K562 (cell line): ENCODE results near the gene RCC1. TPM values are rescaled to one million over a fixed set of nuclear protein-coding genes. Genes with fewer than 3 reads are reported as not detected.

ENCODE experiments used
- ATAC-seq: fragments of 200-7000 bp; cut with Tn5 transposase; 3 replicates; pipeline ENCODE4 v1.9.1; 2020; ENCODE audit warnings: moderate library complexity
- BruUV-seq: library from RNA; stranded (reverse); fragments of 400-500 nt; replicated peaks from 2 replicates; lab custom pipeline; 2021; lab: Mats Ljungman, UMichigan
- CTCF ChIA-PET: fragments of 300-600 bp; formaldehyde crosslinking; extraction: SDS; loops from one replicate; lab custom pipeline; 2021; ENCODE audit warnings: low intra/inter-chr PET ratio; lab: Yijun Ruan, JAX
- POLR2A ChIA-PET: fragments of 300-600, 350-650 bp; sonication (Branson Sonifier 250); formaldehyde crosslinking; extraction: SDS; loops from one replicate; lab custom pipeline; 2021; ENCODE audit warnings: antibody characterized with exemption, inconsistent platforms; lab: Yijun Ruan, JAX
- DNase-seq, 4 experiments: peaks; one replicate each; pipeline versions ENCODE4 v3.0.0 to v3.0.0-alpha.2; 2011 to 2018; ENCODE audit warnings: low spot score in 3 of 4, mixed read lengths in 3 of 4; ENCODE audit errors: extremely low read depth in 1 of 4
- FAIRE-seq: peaks from 2 replicates; lab custom pipeline; 2011; peaks lifted over from hg19 to GRCh38; lab: Jason Lieb, UNC
- H2AFZ ChIP-seq: 2 replicates; pipeline ENCODE4 v1.6.0; 2011; ENCODE audit warnings: low read depth, low read length, control low read depth, inconsistent platforms
- H3K27ac ChIP-seq: fragments of 200-600 bp; 3 replicates; pipeline ENCODE4 v1.8.0; 2011; ENCODE audit warnings: low read depth, mild to moderate bottlenecking, control low read depth, inconsistent platforms, low read length, moderate library complexity, mixed read lengths; ENCODE audit errors: extremely low read depth
- H3K27me3 ChIP-seq, 2 experiments: fragments of 300-600 bp in 1 of 2; 2 replicates in 1 of 2; 3 replicates in 1 of 2; pipeline versions ENCODE4 v1.6.0 to v1.8.0; 2011; ENCODE audit warnings: inconsistent platforms in 2 of 2, low read length in 2 of 2, mild to moderate bottlenecking in 1 of 2, mixed read lengths in 1 of 2, moderate library complexity in 1 of 2; ENCODE audit not compliant: control insufficient read depth in 2 of 2, insufficient read depth in 2 of 2
- H3K36me3 ChIP-seq: fragments of 300-600 bp; 3 replicates; pipeline ENCODE4 v1.8.0; 2011; ENCODE audit warnings: mild to moderate bottlenecking, low read length, inconsistent platforms; ENCODE audit not compliant: control insufficient read depth, insufficient read depth
- H3K4me1 ChIP-seq, 2 experiments: fragments of 200-600 bp in 1 of 2; replicated peaks in 1 of 2; 2 replicates in 1 of 2; 3 replicates in 1 of 2; pipeline versions ENCODE4 v1.5.1 to v1.8.0; 2011; ENCODE audit warnings: inconsistent platforms in 2 of 2, low read length in 2 of 2, mild to moderate bottlenecking in 1 of 2, mixed read lengths in 1 of 2, moderate library complexity in 1 of 2; ENCODE audit not compliant: control insufficient read depth in 2 of 2, insufficient read depth in 2 of 2
- H3K4me2 ChIP-seq: 2 replicates; pipeline ENCODE4 v1.6.1; 2011; ENCODE audit warnings: low read length, control low read depth, inconsistent platforms, mixed read lengths; ENCODE audit not compliant: insufficient read depth
- H3K4me3 ChIP-seq: fragments of 200-600 bp; sonication (generic), shearing (Covaris generic); 2 replicates; pipeline ENCODE4 v1.5.1; 2016; ENCODE audit warnings: control low read depth, inconsistent platforms
- H3K79me2 ChIP-seq: fragments of 200-600 bp; 3 replicates; pipeline ENCODE4 v1.8.0; 2011; ENCODE audit warnings: low read length, inconsistent platforms; ENCODE audit not compliant: control insufficient read depth, insufficient read depth
- H3K9ac ChIP-seq, 2 experiments: 2 replicates each; pipeline versions ENCODE4 v1.6.0 to v1.6.1; 2011; ENCODE audit warnings: low read depth in 2 of 2, low read length in 2 of 2, control low read depth in 1 of 2, inconsistent platforms in 1 of 2, mild to moderate bottlenecking in 1 of 2, mixed read lengths in 1 of 2; ENCODE audit not compliant: insufficient read depth in 1 of 2
- H3K9me1 ChIP-seq: one replicate; pipeline ENCODE4 v1.6.0; 2011; ENCODE audit warnings: inconsistent platforms, mild to moderate bottlenecking, low read length, moderate library complexity; ENCODE audit not compliant: control insufficient read depth, insufficient read depth
- H3K9me3 ChIP-seq: replicated peaks from 2 replicates; pipeline ENCODE4 v1.5.1; 2011; ENCODE audit warnings: low read depth, low read length, inconsistent platforms; ENCODE audit not compliant: control insufficient read depth, insufficient read depth
- H4K20me1 ChIP-seq: replicated peaks from 2 replicates; pipeline ENCODE4 v1.6.1; 2011; ENCODE audit warnings: low read length, inconsistent platforms, mixed read lengths; ENCODE audit not compliant: control insufficient read depth, insufficient read depth
- ARID3A ChIP-seq: IDR thresholded peaks from 2 replicates; pipeline ENCODE4 v1.6.1; 2012; ENCODE audit warnings: low read depth, low read length, improper control_type of control experiment, borderline replicate concordance
- BMI1 ChIP-seq: fragments of 150-350 bp; IDR thresholded peaks from 2 replicates; pipeline ENCODE4 v1.6.1; 2014; ENCODE audit warnings: low read length
- EGR1 ChIP-seq: fragments of 450-650 bp; conservative IDR thresholded peaks from 2 replicates; pipeline ENCODE4 v1.6.1; 2017; ENCODE audit warnings: mild to moderate bottlenecking
- HDGF ChIP-seq: fragments of 450-650 bp; IDR thresholded peaks from 2 replicates; pipeline ENCODE4 v1.6.1; 2016
- HMBOX1 ChIP-seq: sonication (generic); IDR thresholded peaks from 2 replicates; pipeline ENCODE4 v1.6.1; 2016
- HMGN3 ChIP-seq: IDR thresholded peaks from 2 replicates; pipeline ENCODE4 v1.6.1; 2011; ENCODE audit warnings: borderline replicate concordance, low read depth, mild to moderate bottlenecking, mixed read lengths, low read length; ENCODE audit not compliant: insufficient read length; ENCODE audit errors: extremely low read depth
- IFI16 ChIP-seq: fragments of 250-450 bp; sonication (Bioruptor Pico); IDR thresholded peaks from 2 replicates; pipeline ENCODE4 v2.1.2; 2022; ENCODE audit warnings: mild to moderate bottlenecking, inconsistent platforms
- KDM5B ChIP-seq: fragments of 200-600 bp; sonication (generic); IDR thresholded peaks from 2 replicates; pipeline ENCODE4 v1.6.1; 2012; ENCODE audit warnings: low read depth, mild to moderate bottlenecking, moderate library complexity, low read length, control low read depth, inconsistent platforms; ENCODE audit not compliant: insufficient replicate concordance
- NR2C1 ChIP-seq, 2 experiments: fragments of 450-650 bp; IDR thresholded peaks; 2 replicates each; pipeline ENCODE4 v1.6.1; 2017; ENCODE audit warnings: mild to moderate bottlenecking in 2 of 2, antibody characterized with exemption in 1 of 2, inconsistent platforms in 1 of 2, missing compliant biosample characterization in 1 of 2, missing genetic modification characterization in 1 of 2
- PPARD ChIP-seq: fragments of 250-450 bp; sonication (Bioruptor Pico); IDR thresholded peaks from 2 replicates; pipeline ENCODE4 v1.8.0; 2022; ENCODE audit warnings: inconsistent platforms, mild to moderate bottlenecking, moderate library complexity
- SFPQ ChIP-seq: fragments of 200-400 bp; formaldehyde crosslinking; IDR thresholded peaks from 2 replicates; pipeline ENCODE4 v1.6.1; 2017; ENCODE audit warnings: mild to moderate bottlenecking, low read depth, low read length, moderate library complexity
- TGIF2 ChIP-seq: sonication (generic); formaldehyde crosslinking; IDR thresholded peaks from 2 replicates; pipeline ENCODE4 v1.8.1; 2022; ENCODE audit warnings: mild to moderate bottlenecking, missing genetic modification reagents, moderate library complexity
- ZKSCAN1 ChIP-seq: fragments of 150-350 bp; IDR thresholded peaks from 2 replicates; pipeline ENCODE4 v1.6.1; 2016; ENCODE audit warnings: low read depth, low read length
- ZNF143 ChIP-seq: sonication (generic); formaldehyde crosslinking; IDR thresholded peaks from 2 replicates; pipeline ENCODE4 v1.9.0; 2022; ENCODE audit warnings: mild to moderate bottlenecking, missing genetic modification reagents
- WGBS: fragments of 100-300 bp; shearing (Covaris generic); methylation state at CpG from one replicate; pipeline ENCODE4 v1.1.6; 2016; ENCODE audit warnings: low coverage, mixed read lengths; ENCODE audit not compliant: insufficient coverage; ENCODE audit errors: missing lambda C conversion rate; 5-methylcytosine and 5-hydroxymethylcytosine counted together
- in situ Hi-C: fragments of 300-500 bp; cut with MboI; formaldehyde crosslinking; loops from 4 replicates; pipeline ENCODE4 v1.15.0; 2018; ENCODE audit warnings: inconsistent platforms, mixed read lengths
- intact Hi-C: fragments of 100-400 bp; cut with micrococcal nuclease; formaldehyde crosslinking; loops from 2 replicates; pipeline ENCODE4 v1.14.2; 2022
- polyA plus RNA-seq, 8 experiments: library from polyadenylated mRNA; depleted of rRNA in 4 of 8; stranded (reverse) in 5 of 8; unstranded in 3 of 8; fragments of >200 nt; fragmentation: Nextera tagmentation in 2 of 8; fragmentation: Illumina TruSeq in 1 of 8; extraction: Ambion mirVana in 2 of 8; extraction: Trizol in 1 of 8; gene quantifications; 2 replicates each; pipeline versions ENCODE4 v1.2.1 to v1.2.3, GENCODE V29; 2011 to 2014; ENCODE audit warnings: inconsistent platforms in 1 of 8, missing spikeins in 1 of 8
- total RNA-seq, 7 experiments: library from RNA; depleted of rRNA in 6 of 7; stranded (reverse); fragments of >200 nt in 6 of 7; fragmentation: Illumina TruSeq in 2 of 7; extraction: Trizol in 2 of 7; gene quantifications; 2 replicates each; pipeline versions ENCODE4 v1.2.1 to v1.2.3, GENCODE V29; 2011 to 2021; ENCODE audit warnings: low replicate concordance in 1 of 7

Gene RCC1
- total and polyA plus RNA-seq, 9 of the 15 experiments (the other 6 are each of a cell fraction or from before 2014, with no cell fraction given), result 16.4 to 202 (median 107) TPM

DNA sequence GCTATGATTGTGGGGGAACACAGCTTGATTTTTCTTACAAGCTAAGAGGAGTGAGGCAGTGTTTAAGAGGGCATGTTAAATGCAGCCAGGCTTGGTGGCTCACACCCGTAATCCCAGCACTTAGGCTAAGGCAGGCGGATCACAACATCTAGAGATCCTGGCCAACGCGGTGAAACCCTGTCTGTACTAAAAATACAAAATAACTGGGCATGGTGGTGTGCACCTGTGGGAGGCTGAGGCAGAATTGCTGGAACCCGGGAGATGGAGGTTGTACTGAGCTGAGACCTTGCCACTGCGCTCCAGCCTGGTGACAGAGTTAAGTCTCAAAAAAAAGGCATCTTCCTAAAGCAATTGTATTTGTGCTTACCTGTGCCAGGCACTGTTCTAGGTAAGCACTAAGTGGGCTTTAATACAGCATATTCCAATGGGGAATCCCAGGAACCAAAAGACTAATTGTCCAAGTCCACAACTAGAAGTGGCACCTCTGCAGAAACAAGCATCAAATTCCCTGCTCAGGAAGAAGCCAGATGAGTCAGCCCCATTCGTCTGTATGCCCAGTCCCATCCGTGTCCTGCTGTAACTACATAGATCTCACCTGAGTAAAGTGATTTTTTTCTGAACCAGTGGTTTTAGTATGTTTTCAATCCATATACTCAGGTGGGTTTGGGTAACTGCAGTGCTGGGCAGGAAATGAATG lies 4.6 kb downstream of the RCC1 start (continued):
- TF ChIP-seq NR2C1 (IDR thresholded peaks at IDR 0.05), result no peak
- no peak for TF ChIP-seq NR2C1 (tag; IDR thresholded peaks at IDR 0.05)
- peak; percentile 16; the same call in 1 of the 2 replicates for TF ChIP-seq ZKSCAN1
- TF ChIP-seq EGR1, result no peak; the same call in 1 of the 2 replicates

- Histone ChIP-seq H3K4me3 (peak overlapping the region; percentile 87), H3K27me3 (no peaks in the 10 kb centered on the region), H3K9me3 (no peaks in the 10 kb centered on the region; the same call in 1 of the 2 replicates), H4K20me1 (peaks cover 41% of the 10 kb centered on the region), H3K79me2 (peaks cover 59% of the 10 kb centered on the region), H2AFZ (no peak overlapping the region), H3K36me3 (peaks cover 70% of the 10 kb centered on the region), H3K4me1 (peaks cover 2 to 19% of the 10 kb centered on the region in 2 experiments; a peak in 2 of 5 replicates), H3K9ac (peak overlapping the region; percentile 97 to 100; a peak in 3 of 4 replicates), H3K4me2 (peak overlapping the region; percentile 99), H3K9me1 (peaks cover 3% of the 10 kb centered on the region), H3K27ac (peak overlapping the region; percentile 94)
- FAIRE-seq, result no peak
- intact Hi-C loops, result no loop called here
- CTCF ChIA-PET, result no interaction called here
- in situ Hi-C loops, result loop anchor here (5.0 kb wide), 1 partner anchor 356 kb away; no protein-coding TSS in a partner anchor
- WGBS, result 0% methylated on average over 2 of the region's 2 CpGs
- peak; percentile 3 for ATAC-seq
- POLR2A ChIA-PET, result interaction anchor here (0.6 to 13.0 kb wide), 16 partner anchors 9 to 275 kb away, joined by 3 to 201 read pairs (median 8); partner anchors contain the start of genes ATP5IF1, MED18, TAF12 and TRNAU1AP
- DNase-seq, result peak in 2 of 4 experiments; percentile 17 to 75
- BruUV-seq, result no TSS peak
- TF ChIP-seq ZNF143 (CRISPR knock-in tag) (no peak), ARID3A (no peak), PPARD (CRISPR knock-in tag) (no peak), BMI1 (no peak), SFPQ (peak; percentile 52; the same call in 1 of the 2 replicates), HMBOX1 (peak; percentile 77), KDM5B (no peak), HMGN3 (no peak), TGIF2 (CRISPR knock-in tag) (no peak), IFI16 (CRISPR knock-in tag) (no peak), HDGF (no peak)
Observed at GRCh38 chr1:28510970-28511440, 5.2 kb downstream of the RCC1 start.
